ENCODE results near the gene HMGN2. TPM values are rescaled to one million over a fixed set of nuclear protein-coding genes. Genes with fewer than 3 reads are reported as not detected.

HMGN2 gene
- total RNA-seq, 1 experiment from 2014 or later: 301 TPM

Other genes starting within 250 kb of the HMGN2 start
- 32.3 and 36.8 TPM in 2 replicates for gene CEP85, start 238.2 kb upstream of the HMGN2 start, total RNA-seq (2014; rRNA removed; shearing (Covaris generic))
- gene SH3BGRL3, start 192.4 kb upstream of the HMGN2 start, total RNA-seq (2014; rRNA removed; shearing (Covaris generic)): 36.5 and 42.7 TPM in 2 replicates
- gene UBXN11, start 165.8 kb upstream of the HMGN2 start, total RNA-seq (2014; rRNA removed; shearing (Covaris generic)): 3.9 and 4.2 TPM in 2 replicates
- not detected in 2 replicates for gene CD52, start 154.5 kb upstream of the HMGN2 start, total RNA-seq (2014; rRNA removed; shearing (Covaris generic))
- gene CRYBG2, start 118.3 kb upstream of the HMGN2 start, total RNA-seq (2014; rRNA removed; shearing (Covaris generic)): 0.20 TPM in 1 of 2 replicates, not detected in the other
- gene ZNF683, start 99.7 kb upstream of the HMGN2 start, total RNA-seq (2014; rRNA removed; shearing (Covaris generic)): not detected in 2 replicates
- not detected in 2 replicates for gene LIN28A, start 61.6 kb upstream of the HMGN2 start, total RNA-seq (2014; rRNA removed; shearing (Covaris generic))
- gene DHDDS, start 40.1 kb upstream of the HMGN2 start, total RNA-seq (2014; rRNA removed; shearing (Covaris generic)): 20.3 and 24.9 TPM in 2 replicates
- 11.5 and 11.7 TPM in 2 replicates for gene RPS6KA1, start 57.3 kb downstream of the HMGN2 start, total RNA-seq (2014; rRNA removed; shearing (Covaris generic))
- gene ARID1A, start 223.6 kb downstream of the HMGN2 start, total RNA-seq (2014; rRNA removed; shearing (Covaris generic)): 16.5 and 17.6 TPM in 2 replicates